Prostate gland (tissue), 2 donors: ENCODE data around the gene PIAS1. TPM values are rescaled to one million over a fixed set of nuclear protein-coding genes. Genes with fewer than 3 reads are reported as not detected.
A peak's percentile ranks its signal among the peaks of the same experiment; 100 is the strongest.

Experiments
- DNase-seq: peaks from one replicate; pipeline ENCODE4 v3.0.0-alpha.2; 2019; ENCODE audit warnings: low spot score
- H3K27ac ChIP-seq, 2 donors: fragments of 200-600 bp; sonication (generic); 2 replicates each; pipeline ENCODE4 v1.5.1; 2017 to 2019
- H3K27me3 ChIP-seq: fragments of 200-600 bp; sonication (generic); replicated peaks from 2 replicates; pipeline ENCODE4 v1.5.1; 2019; ENCODE audit not compliant: insufficient read depth
- H3K36me3 ChIP-seq, 2 donors: fragments of 200-600 bp; sonication (generic); 1 replicate in 1 of 2; 2 replicates in 1 of 2; pipeline versions ENCODE4 v1.5.1 to v1.8.1; 2017 to 2019
- H3K4me1 ChIP-seq: fragments of 200-600 bp; sonication (generic); replicated peaks from 2 replicates; pipeline ENCODE4 v1.5.1; 2019
- H3K4me3 ChIP-seq, 2 donors: fragments of 200-600 bp; sonication (generic); 2 replicates each; pipeline ENCODE4 v1.5.1; 2017 to 2019
- H3K9me3 ChIP-seq: fragments of 200-600 bp; sonication (generic); 2 replicates; pipeline ENCODE4 v1.5.1; 2017
- CTCF ChIP-seq, 4 experiments: fragments of 200-600 bp in 2 of 4; fragments of 450-650 bp in 2 of 4; sonication (generic) in 2 of 4; IDR thresholded peaks; 1 replicate in 3 of 4; 2 replicates in 1 of 4; pipeline ENCODE4 v1.5.1; 2016 to 2019; ENCODE audit warnings: antibody characterized with exemption in 4 of 4, mild to moderate bottlenecking in 2 of 4, moderate library complexity in 2 of 4
- POLR2A ChIP-seq: fragments of 450-650 bp; IDR thresholded peaks from one replicate; pipeline ENCODE4 v1.6.1; 2016; ENCODE audit warnings: antibody characterized with exemption, mild to moderate bottlenecking
- POLR2AphosphoS5 ChIP-seq: sonication (generic); formaldehyde crosslinking; IDR thresholded peaks from one replicate; pipeline ENCODE4 v1.6.1; 2017; ENCODE audit warnings: antibody characterized with exemption
- WGBS: methylation state at CpG from one replicate; pipeline ENCODE4 v1.1.5; 2018; 5-methylcytosine and 5-hydroxymethylcytosine counted together
- intact Hi-C: fragments of 100-400 bp; cut with DNase I; formaldehyde crosslinking; loops from one replicate; pipeline ENCODE4 v1.14.2; 2022
- total RNA-seq, 2 donors: library from RNA; depleted of rRNA; stranded (reverse); fragments of >200 nt; gene quantifications; one replicate each; pipeline ENCODE4 v1.1.0, GENCODE V29; 2016

Gene PIAS1
- total RNA-seq, 2 donors from 2014 or later, result 40.9 to 58.4 TPM

- intact Hi-C loops, result no loop called here
- DNase-seq, result no peak
- no peaks in the 10 kb centered on the region for H3K36me3 ChIP-seq
- no peak overlapping the region for H3K27ac ChIP-seq
- H3K9me3 ChIP-seq, result no peaks in the 10 kb centered on the region
- WGBS, result 90% methylated on average over 1 of the region's 1 CpG
- no peak overlapping the region for H3K4me3 ChIP-seq
- H3K4me1 ChIP-seq, result no peaks in the 10 kb centered on the region
- H3K27me3 ChIP-seq, result no peaks in the 10 kb centered on the region
- TF ChIP-seq POLR2AphosphoS5, result no peak
- TF ChIP-seq CTCF (IDR thresholded peaks at IDR 0.05), result no peak
- TF ChIP-seq POLR2A, result no peak
Measured at GRCh38 chr15:68034719-68035293, 19.3 kb upstream of the PIAS1 start.

DNA sequence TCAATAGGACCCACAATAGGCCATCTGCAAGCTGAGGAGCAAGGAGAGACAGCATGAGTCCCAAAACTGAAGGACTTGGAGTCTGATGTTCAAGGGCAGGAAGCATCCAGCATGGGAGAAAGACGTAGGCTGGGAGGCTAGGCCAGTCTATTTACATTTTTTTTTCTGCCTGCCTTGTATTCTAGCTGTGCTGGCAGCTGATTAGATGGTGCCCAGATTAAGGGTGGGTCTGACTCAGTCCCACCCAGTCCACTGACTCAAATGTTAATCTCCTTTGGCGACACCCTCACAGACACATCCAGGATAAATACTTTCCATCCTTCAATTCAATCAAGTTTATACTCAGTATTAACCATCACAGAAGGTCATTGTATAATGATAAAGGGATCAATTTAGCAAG, 15.9 kb upstream of the PIAS1 start:
- Histone ChIP-seq H3K9me3 (no peaks in the 10 kb centered on the region), H3K36me3 (no peaks in the 10 kb centered on the region), H3K27ac (no peak overlapping the region), H3K27me3 (no peaks in the 10 kb centered on the region), H3K4me3 (no peak overlapping the region), H3K4me1 (no peaks in the 10 kb centered on the region)
- intact Hi-C loops, result no loop called here
- TF ChIP-seq CTCF (IDR thresholded peaks at IDR 0.05) (no peak), POLR2AphosphoS5 (no peak), POLR2A (no peak)
- 90% methylated on average over 2 of the region's 2 CpGs for WGBS
- DNase-seq, result no peak

DNA sequence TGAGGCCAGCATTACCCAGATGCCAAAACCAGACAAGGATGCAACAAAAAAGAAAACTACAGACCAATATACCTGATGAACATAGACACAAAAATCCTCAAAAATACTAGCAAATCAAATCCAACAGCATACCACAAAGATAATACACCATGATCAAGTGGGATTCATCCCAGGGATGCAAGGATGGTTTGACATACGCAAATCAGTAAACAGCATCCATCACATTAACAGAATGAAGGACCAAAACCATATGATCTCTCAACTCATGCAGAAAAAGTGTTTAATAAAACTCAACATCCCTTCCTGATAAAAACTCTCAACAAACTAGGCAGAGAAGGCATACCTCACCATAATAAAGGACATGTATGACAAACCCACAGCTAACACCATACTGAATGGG, 14.0 kb upstream of the PIAS1 start:
- Histone ChIP-seq H3K36me3 (no peaks in the 10 kb centered on the region), H3K27ac (no peak overlapping the region), H3K4me1 (no peaks in the 10 kb centered on the region), H3K27me3 (no peaks in the 10 kb centered on the region), H3K4me3 (no peak overlapping the region), H3K9me3 (no peaks in the 10 kb centered on the region)
- no peak for DNase-seq
- no peak for TF ChIP-seq POLR2AphosphoS5
- TF ChIP-seq POLR2A, result no peak
- no peak for TF ChIP-seq CTCF (IDR thresholded peaks at IDR 0.05)
- intact Hi-C loops, result no loop called here
- 100% methylated on average over 1 of the region's 1 CpG for WGBS

DNA sequence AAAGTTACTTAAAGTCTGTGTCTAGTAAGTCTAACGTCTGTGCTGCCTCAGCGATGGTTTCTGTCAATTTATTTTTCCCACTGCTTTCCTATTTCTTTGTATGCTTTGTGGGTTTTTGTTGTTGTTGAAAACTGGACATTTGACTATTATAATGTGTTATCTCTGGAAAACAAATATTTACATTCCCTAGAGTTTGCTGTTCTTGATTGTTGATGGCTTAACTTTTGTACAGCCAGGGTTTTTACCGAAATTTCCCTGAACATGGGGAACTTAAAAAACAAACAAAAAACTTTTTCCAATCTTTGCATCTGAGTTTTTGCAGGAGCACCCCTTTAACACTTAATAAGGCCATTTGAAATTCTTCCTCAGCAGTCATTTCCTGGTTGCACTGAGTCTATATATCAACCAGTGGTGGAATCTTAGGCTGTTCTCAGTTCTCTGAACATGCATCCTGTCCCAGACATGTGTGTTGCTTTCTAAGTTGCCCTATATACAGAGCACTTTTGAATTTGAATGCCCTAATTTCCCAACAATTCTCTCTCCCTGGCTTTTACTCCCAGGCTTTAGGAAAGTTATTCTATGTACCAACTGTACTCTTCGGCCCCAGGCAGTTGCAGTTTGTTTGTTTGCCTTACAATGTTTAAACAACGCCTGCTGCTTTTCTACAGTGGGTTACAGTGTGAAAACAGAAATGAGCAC, 11.8 kb upstream of the PIAS1 start:
- H3K4me1 ChIP-seq, result no peaks in the 10 kb centered on the region
- H3K27me3 ChIP-seq, result no peaks in the 10 kb centered on the region
- TF ChIP-seq POLR2A (no peak), POLR2AphosphoS5 (no peak), CTCF (IDR thresholded peaks at IDR 0.05) (no peak)
- DNase-seq, result no peak
- H3K27ac ChIP-seq, result peak overlapping the region in 1 of 2 donors; percentile 45
- H3K4me3 ChIP-seq, result no peak overlapping the region
- no peaks in the 10 kb centered on the region for H3K9me3 ChIP-seq
- WGBS, result 49% methylated on average over 5 of the region's 5 CpGs
- intact Hi-C loops, result no loop called here
- no peaks in the 10 kb centered on the region for H3K36me3 ChIP-seq

DNA sequence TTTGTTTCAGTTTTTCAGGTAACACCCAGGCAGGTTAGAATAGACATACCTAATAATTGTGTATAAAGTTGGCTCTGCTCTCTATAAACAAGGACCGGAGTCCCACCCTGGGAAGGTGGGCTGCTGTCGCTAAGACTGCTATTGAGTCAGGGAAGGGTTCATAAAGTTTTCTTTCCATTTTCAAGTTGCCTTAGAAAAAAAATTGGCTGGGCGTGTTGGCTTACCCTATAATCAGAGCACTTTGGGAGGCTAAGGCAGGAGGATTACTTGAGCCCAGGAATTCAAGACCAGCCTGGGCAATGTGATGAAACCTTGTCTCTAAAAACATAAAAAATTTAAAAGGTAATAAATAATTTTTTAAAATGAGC, 11.3 kb upstream of the PIAS1 start:
- H3K36me3 ChIP-seq, result no peaks in the 10 kb centered on the region
- H3K4me1 ChIP-seq, result no peaks in the 10 kb centered on the region
- no peak for DNase-seq
- H3K9me3 ChIP-seq, result no peaks in the 10 kb centered on the region
- WGBS, result 76% methylated on average over 3 of the region's 3 CpGs
- TF ChIP-seq POLR2A (no peak), CTCF (IDR thresholded peaks at IDR 0.05) (no peak), POLR2AphosphoS5 (no peak)
- H3K27me3 ChIP-seq, result no peaks in the 10 kb centered on the region
- intact Hi-C loops, result no loop called here
- no peak overlapping the region for H3K4me3 ChIP-seq
- H3K27ac ChIP-seq, result peak overlapping the region in 1 of 2 donors; percentile 45
